Measurements from ENCODE around the gene MMP11. TPM values are rescaled to one million over a fixed set of nuclear protein-coding genes. Genes with fewer than 3 reads are reported as not detected.

Gene MMP11
- total RNA-seq, 1 experiment from 2014 or later, result 0.44 TPM

DNA sequence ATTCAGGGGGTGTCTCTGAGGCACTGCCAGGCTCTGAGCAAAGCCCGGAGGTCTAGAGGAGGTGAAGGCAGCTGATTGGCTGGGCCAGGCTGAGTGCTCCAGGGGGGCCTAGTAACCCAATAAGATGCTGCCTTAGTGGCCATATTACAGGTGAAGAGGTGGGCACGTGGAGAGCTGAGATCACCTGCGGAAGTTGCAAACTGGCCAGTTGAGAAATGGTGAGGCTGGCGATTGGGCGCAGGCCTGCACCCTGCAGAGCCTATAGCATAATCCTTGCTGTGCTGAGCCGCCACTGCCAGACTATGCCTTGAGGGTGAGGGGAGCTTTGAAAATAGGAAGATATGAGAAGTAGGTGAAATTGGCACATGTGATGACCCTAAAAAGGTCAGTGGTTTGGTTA is 44.5 kb downstream of the MMP11 start:
- ChIA-PET CTCF (no interaction called here), POLR2A (no interaction called here)
- BruUV-seq (replicated peaks), result no TSS peak
- H3K4me1 Mint-ChIP-seq (ENCODE audit: insufficient read depth, unreplicated experiment), result no peaks in the 10 kb centered on the region
- H3K27me3 Mint-ChIP-seq (ENCODE audit: insufficient read depth, unreplicated experiment), result no peaks in the 10 kb centered on the region
- no peaks in the 10 kb centered on the region for H3K9me3 Mint-ChIP-seq (ENCODE audit: unreplicated experiment)
- TF ChIP-seq, protein P1, sequence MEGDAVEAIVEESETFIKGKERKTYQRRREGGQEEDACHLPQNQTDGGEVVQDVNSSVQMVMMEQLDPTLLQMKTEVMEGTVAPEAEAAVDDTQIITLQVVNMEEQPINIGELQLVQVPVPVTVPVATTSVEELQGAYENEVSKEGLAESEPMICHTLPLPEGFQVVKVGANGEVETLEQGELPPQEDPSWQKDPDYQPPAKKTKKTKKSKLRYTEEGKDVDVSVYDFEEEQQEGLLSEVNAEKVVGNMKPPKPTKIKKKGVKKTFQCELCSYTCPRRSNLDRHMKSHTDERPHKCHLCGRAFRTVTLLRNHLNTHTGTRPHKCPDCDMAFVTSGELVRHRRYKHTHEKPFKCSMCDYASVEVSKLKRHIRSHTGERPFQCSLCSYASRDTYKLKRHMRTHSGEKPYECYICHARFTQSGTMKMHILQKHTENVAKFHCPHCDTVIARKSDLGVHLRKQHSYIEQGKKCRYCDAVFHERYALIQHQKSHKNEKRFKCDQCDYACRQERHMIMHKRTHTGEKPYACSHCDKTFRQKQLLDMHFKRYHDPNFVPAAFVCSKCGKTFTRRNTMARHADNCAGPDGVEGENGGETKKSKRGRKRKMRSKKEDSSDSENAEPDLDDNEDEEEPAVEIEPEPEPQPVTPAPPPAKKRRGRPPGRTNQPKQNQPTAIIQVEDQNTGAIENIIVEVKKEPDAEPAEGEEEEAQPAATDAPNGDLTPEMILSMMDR (IDR thresholded peaks at IDR 0.05; ENCODE audit: unreplicated experiment), result no peak
- no peak overlapping the region for H3K4me3 Mint-ChIP-seq (ENCODE audit: unreplicated experiment)
- H3K36me3 Mint-ChIP-seq (ENCODE audit: insufficient read depth, unreplicated experiment), result peaks cover 61% of the 10 kb centered on the region
- no peak for DNase-seq (ENCODE audit: unreplicated experiment)
- H3K27ac Mint-ChIP-seq (ENCODE audit: low read depth, unreplicated experiment), result no peak overlapping the region
- intact Hi-C loops (cut with micrococcal nuclease), result no loop called here

DNA sequence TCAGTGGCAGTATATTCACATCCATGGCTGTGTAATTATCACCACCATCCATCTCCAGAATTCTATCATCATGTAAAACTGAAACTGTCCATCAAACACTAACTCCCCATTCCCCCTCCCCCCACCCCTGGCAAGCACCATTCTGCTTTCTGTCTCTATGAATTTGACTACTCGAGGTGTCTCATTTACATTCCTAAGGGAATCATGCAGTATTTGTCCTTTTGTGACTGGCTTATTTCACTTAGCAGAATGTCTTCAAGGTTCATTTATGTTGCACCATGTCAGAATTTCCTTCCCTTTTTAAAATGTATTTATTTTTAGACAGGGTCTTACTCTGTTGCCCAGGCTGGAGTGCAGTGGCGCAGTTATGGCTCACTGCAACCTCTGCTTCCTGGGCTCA is 45.9 kb downstream of the MMP11 start:
- no peak for DNase-seq (ENCODE audit: unreplicated experiment)
- Mint-ChIP-seq H3K27me3 (ENCODE audit: insufficient read depth, unreplicated experiment) (no peaks in the 10 kb centered on the region), H3K4me1 (ENCODE audit: insufficient read depth, unreplicated experiment) (no peaks in the 10 kb centered on the region), H3K4me3 (ENCODE audit: unreplicated experiment) (no peak overlapping the region), H3K9me3 (ENCODE audit: unreplicated experiment) (no peaks in the 10 kb centered on the region), H3K36me3 (ENCODE audit: insufficient read depth, unreplicated experiment) (peaks cover 75% of the 10 kb centered on the region), H3K27ac (ENCODE audit: low read depth, unreplicated experiment) (no peak overlapping the region)
- CTCF ChIA-PET, result no interaction called here
- no TSS peak for BruUV-seq (replicated peaks)
- intact Hi-C loops (cut with micrococcal nuclease), result no loop called here
- TF ChIP-seq, protein P1 (IDR thresholded peaks at IDR 0.05; ENCODE audit: unreplicated experiment), result no peak
- POLR2A ChIA-PET, result no interaction called here

DNA sequence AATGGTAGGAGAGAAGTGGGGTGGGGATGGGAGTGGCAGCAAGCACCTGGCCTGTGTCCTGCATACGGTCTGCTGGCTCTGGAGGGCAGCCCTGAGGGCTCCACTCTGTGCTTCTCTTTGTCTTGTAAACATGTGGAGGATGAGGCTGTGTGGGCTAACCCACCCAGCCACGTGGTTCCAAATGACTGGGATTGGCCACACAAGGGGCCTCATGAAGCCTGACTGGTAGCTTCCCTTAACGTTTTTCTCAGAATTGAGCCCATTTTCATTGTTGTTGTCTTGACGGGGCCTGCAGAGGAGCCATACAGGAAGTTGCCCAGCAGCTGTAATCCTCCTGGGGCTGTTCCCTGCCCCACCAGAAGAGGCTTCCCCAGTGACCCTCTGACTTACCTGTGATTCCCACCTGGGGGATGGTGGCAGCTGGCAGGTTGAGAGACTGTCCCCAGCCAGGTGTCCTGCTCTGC is 48.1 kb downstream of the MMP11 start:
- CTCF ChIA-PET, result interaction anchor here (1.0 to 1.1 kb wide), 2 partner anchors 28 to 29 kb away, joined by 3 read pairs; no protein-coding TSS in a partner anchor
- POLR2A ChIA-PET, result interaction anchor here (0.6 kb wide), 1 partner anchor 50 kb away, joined by 4 read pairs; no protein-coding TSS in a partner anchor
- Mint-ChIP-seq H3K36me3 (ENCODE audit: insufficient read depth, unreplicated experiment) (peaks cover 72% of the 10 kb centered on the region), H3K4me3 (ENCODE audit: unreplicated experiment) (no peak overlapping the region), H3K9me3 (ENCODE audit: unreplicated experiment) (no peaks in the 10 kb centered on the region), H3K27ac (ENCODE audit: low read depth, unreplicated experiment) (no peak overlapping the region), H3K4me1 (ENCODE audit: insufficient read depth, unreplicated experiment) (peaks cover 5% of the 10 kb centered on the region), H3K27me3 (ENCODE audit: insufficient read depth, unreplicated experiment) (no peaks in the 10 kb centered on the region)
- intact Hi-C loops (cut with micrococcal nuclease), result no loop called here
- TF ChIP-seq, protein P1 (IDR thresholded peaks at IDR 0.05; ENCODE audit: unreplicated experiment), result no peak
- BruUV-seq (replicated peaks), result no TSS peak
- DNase-seq (ENCODE audit: unreplicated experiment), result no peak

DNA sequence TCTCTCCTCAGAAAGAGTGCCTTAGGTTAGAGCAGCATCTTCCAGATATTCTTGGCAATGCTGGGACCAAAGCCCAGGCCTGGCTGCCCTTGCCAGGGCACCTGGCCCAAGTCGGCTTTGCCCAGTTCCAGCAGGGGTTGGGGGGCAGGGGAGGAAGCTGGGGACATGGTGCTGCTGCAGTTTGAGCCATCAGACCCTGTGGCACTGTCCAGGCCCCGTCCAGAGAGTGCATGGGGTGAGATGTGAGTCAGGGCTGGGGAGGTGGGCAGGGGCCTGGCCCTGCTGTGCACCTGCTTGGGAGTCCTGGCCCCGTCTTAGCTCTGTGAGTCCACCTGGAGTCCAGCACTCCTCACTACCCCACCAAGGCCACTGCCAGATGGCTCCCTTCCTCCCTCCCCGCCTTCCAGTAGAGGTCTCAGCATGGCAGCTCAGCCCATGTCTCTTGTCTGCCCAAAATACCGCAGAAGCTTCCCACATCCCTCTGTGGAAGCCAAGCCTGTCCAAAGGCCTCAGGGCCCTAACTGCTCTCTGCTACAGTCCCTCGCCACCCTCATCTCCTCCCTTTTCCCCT is 49.5 kb downstream of the MMP11 start:
- POLR2A ChIA-PET, result no interaction called here
- DNase-seq (ENCODE audit: unreplicated experiment), result no peak
- intact Hi-C loops (cut with micrococcal nuclease), result no loop called here
- BruUV-seq (replicated peaks), result no TSS peak
- Mint-ChIP-seq H3K9me3 (ENCODE audit: unreplicated experiment) (no peaks in the 10 kb centered on the region), H3K36me3 (ENCODE audit: insufficient read depth, unreplicated experiment) (peaks cover 67% of the 10 kb centered on the region), H3K4me3 (ENCODE audit: unreplicated experiment) (no peak overlapping the region), H3K27ac (ENCODE audit: low read depth, unreplicated experiment) (no peak overlapping the region), H3K4me1 (ENCODE audit: insufficient read depth, unreplicated experiment) (peaks cover 6% of the 10 kb centered on the region), H3K27me3 (ENCODE audit: insufficient read depth, unreplicated experiment) (no peaks in the 10 kb centered on the region)
- TF ChIP-seq, protein P1 (IDR thresholded peaks at IDR 0.05; ENCODE audit: unreplicated experiment), result no peak
- CTCF ChIA-PET, result no interaction called here
